Thoracic aorta (tissue), 2 donors: ENCODE measurements around the gene HMOX1. TPM values are rescaled to one million over a fixed set of nuclear protein-coding genes. Genes with fewer than 3 reads are reported as not detected.

Source experiments
- ATAC-seq: fragments of 150-250 bp; one replicate; pipeline ENCODE4 v1.8.0; 2017; ENCODE audit warnings: low read depth; ENCODE audit not compliant: insufficient number of reproducible peaks, low FRiP score
- DNase-seq: peaks from one replicate; pipeline ENCODE4 v3.0.0-alpha.2; 2020; ENCODE audit warnings: low spot score
- H3K27ac ChIP-seq, 2 donors: fragments of 200-600 bp; sonication (generic); 1 replicate in 1 of 2; 2 replicates in 1 of 2; pipeline ENCODE4 v1.5.1; 2016; ENCODE audit warnings: mild to moderate bottlenecking in 2 of 2, moderate library complexity in 2 of 2
- H3K27me3 ChIP-seq: fragments of 200-600 bp; sonication (generic); replicated peaks from 2 replicates; pipeline ENCODE4 v1.6.0; 2016; ENCODE audit warnings: mild to moderate bottlenecking; ENCODE audit not compliant: insufficient read depth
- H3K36me3 ChIP-seq: fragments of 200-600 bp; sonication (generic); one replicate; pipeline ENCODE4 v1.5.1; 2016
- H3K4me1 ChIP-seq, 2 donors: fragments of 200-600 bp; sonication (generic); 1 replicate in 1 of 2; 2 replicates in 1 of 2; pipeline versions ENCODE4 v1.5.1 to v1.6.0; 2016; ENCODE audit warnings: low read depth in 2 of 2, mild to moderate bottlenecking in 1 of 2; ENCODE audit not compliant: control insufficient read depth in 1 of 2
- H3K4me3 ChIP-seq: fragments of 200-600 bp; sonication (generic); 2 replicates; pipeline ENCODE4 v1.5.1; 2016; ENCODE audit warnings: mild to moderate bottlenecking
- H3K9me3 ChIP-seq: fragments of 200-600 bp; sonication (generic); 2 replicates; pipeline ENCODE4 v1.5.1; 2016
- CTCF ChIP-seq: fragments of 200-600 bp; sonication (generic); IDR thresholded peaks from one replicate; pipeline ENCODE4 v1.5.1; 2019; ENCODE audit warnings: antibody characterized with exemption
- total RNA-seq, 2 donors: library from RNA; depleted of rRNA; stranded (reverse); fragments of >200 nt; gene quantifications; one replicate each; pipeline versions ENCODE4 v1.1.0 to v1.2.3, GENCODE V29; 2016

The HMOX1 gene
- total RNA-seq, 2 donors from 2014 or later = 28.3 to 332 TPM

GRCh38 chr22:35350539-35351503 is 30.1 kb upstream of the HMOX1 start:
- Histone ChIP-seq H3K4me3 (peak overlapping the region; percentile 76), H3K27me3 (no peaks in the 10 kb centered on the region)

GRCh38 chr22:35352214-35353111 is 28.4 kb upstream of the HMOX1 start:
- no peak for ATAC-seq

More at GRCh38 chr22:35350539-35351503, 30.1 kb upstream of the HMOX1 start:
- ATAC-seq (peak; percentile 68), DNase-seq (peak; percentile 79)
- H3K9me3 ChIP-seq = no peaks in the 10 kb centered on the region
- peaks cover 16 to 32% of the 10 kb centered on the region in 2 donors for H3K4me1 ChIP-seq
- peaks cover 3% of the 10 kb centered on the region for H3K36me3 ChIP-seq
- TF ChIP-seq CTCF = peak; percentile 93
- peak overlapping the region; percentile 55 to 72 for H3K27ac ChIP-seq

GRCh38 chr22:35353318-35353717 is 27.6 kb upstream of the HMOX1 start:
- Histone ChIP-seq H3K4me1 (peaks cover 16 to 32% of the 10 kb centered on the region in 2 donors), H3K36me3 (no peaks in the 10 kb centered on the region), H3K27me3 (no peaks in the 10 kb centered on the region), H3K9me3 (no peaks in the 10 kb centered on the region), H3K27ac (no peak overlapping the region), H3K4me3 (no peak overlapping the region)
- no peak for TF ChIP-seq CTCF
- no peak for DNase-seq
- ATAC-seq = no peak

More at GRCh38 chr22:35352214-35353111, 28.4 kb upstream of the HMOX1 start:
- peak overlapping the region; percentile 11 to 68 for H3K27ac ChIP-seq
- H3K36me3 ChIP-seq = no peaks in the 10 kb centered on the region
- peak overlapping the region; percentile 58 for H3K4me3 ChIP-seq
- H3K9me3 ChIP-seq = no peaks in the 10 kb centered on the region
- H3K4me1 ChIP-seq = peaks cover 16 to 32% of the 10 kb centered on the region in 2 donors
- peak; percentile 62 for DNase-seq
- H3K27me3 ChIP-seq = no peaks in the 10 kb centered on the region
- no peak for TF ChIP-seq CTCF

GRCh38 chr22:35354068-35354467 is 26.8 kb upstream of the HMOX1 start:
- Histone ChIP-seq H3K27ac (no peak overlapping the region), H3K4me3 (no peak overlapping the region), H3K4me1 (peaks cover 16 to 32% of the 10 kb centered on the region in 2 donors), H3K36me3 (no peaks in the 10 kb centered on the region), H3K9me3 (no peaks in the 10 kb centered on the region), H3K27me3 (no peaks in the 10 kb centered on the region)
- TF ChIP-seq CTCF = no peak
- ATAC-seq (no peak), DNase-seq (no peak)
